T-cell (primary cell): ENCODE measurements around the gene ZCCHC14. TPM values are rescaled to one million over a fixed set of nuclear protein-coding genes. Genes with fewer than 3 reads are reported as not detected.
A peak's percentile ranks its signal among the peaks of the same experiment; 100 is the strongest.

Experiments
- ATAC-seq, 4 experiments: fragments of 200-7000 bp in 3 of 4; fragments of 150-1000 bp in 1 of 4; cut with Tn5 transposase; replicated peaks in 1 of 4; 1 replicate in 3 of 4; 2 replicates in 1 of 4; pipeline ENCODE4 v1.10.0; 2021; ENCODE audit warnings: moderate library complexity in 3 of 4, mild to moderate bottlenecking in 2 of 4, moderate number of reproducible peaks in 1 of 4
- CTCF ChIA-PET, 2 donors: fragments of 300-600 bp; sonication (Branson Sonifier 250); formaldehyde crosslinking; loops; one replicate each; lab custom pipeline; 2022; ENCODE audit warnings: antibody characterized with exemption in 2 of 2; lab: Charles Lee
- POLR2A ChIA-PET, 2 donors: fragments of 300-600 bp; sonication (Branson Sonifier 250); formaldehyde crosslinking; loops; one replicate each; lab custom pipeline; 2022; ENCODE audit warnings: antibody characterized with exemption in 2 of 2; lab: Charles Lee
- DNase-seq, 35 experiments: peaks; one replicate each; pipeline versions ENCODE4 v3.0.0 to v3.0.0-alpha.2; 2013 to 2023
- H3K27ac ChIP-seq: one replicate; pipeline ENCODE4 v1.5.1; 2013; ENCODE audit warnings: low read length
- H3K27me3 ChIP-seq, 2 experiments: replicated peaks in 1 of 2; 1 replicate in 1 of 2; 2 replicates in 1 of 2; pipeline versions ENCODE4 v1.6.1 to v1.7.0; 2013; ENCODE audit warnings: low read length in 1 of 2, mixed read lengths in 1 of 2; ENCODE audit not compliant: control insufficient read depth in 2 of 2, insufficient read depth in 2 of 2; ENCODE audit errors: extremely low read depth in 1 of 2
- H3K36me3 ChIP-seq, 2 donors: 1 replicate in 1 of 2; 2 replicates in 1 of 2; pipeline versions ENCODE4 v1.6.1 to v1.7.0; 2013; ENCODE audit warnings: low read length in 1 of 2; ENCODE audit not compliant: control insufficient read depth in 2 of 2, insufficient read depth in 1 of 2; ENCODE audit errors: extremely low read depth in 1 of 2
- H3K4me1 ChIP-seq, 2 experiments: 1 replicate in 1 of 2; 2 replicates in 1 of 2; pipeline versions ENCODE4 v1.6.1 to v1.7.0; 2013; ENCODE audit warnings: low read length in 2 of 2, mixed read lengths in 1 of 2; ENCODE audit not compliant: insufficient read depth in 2 of 2, control insufficient read depth in 1 of 2; ENCODE audit errors: extremely low read depth in 1 of 2
- H3K4me3 ChIP-seq, 2 donors: 1 replicate in 1 of 2; 2 replicates in 1 of 2; pipeline versions ENCODE4 v1.5.1 to v1.7.0; 2013; ENCODE audit warnings: mild to moderate bottlenecking in 2 of 2, low read length in 1 of 2, moderate library complexity in 1 of 2; ENCODE audit not compliant: control insufficient read depth in 1 of 2; ENCODE audit errors: extremely low read depth in 1 of 2
- H3K9me3 ChIP-seq: 2 replicates; pipeline ENCODE4 v1.7.0; 2013
- H3K27ac Mint-ChIP-seq, 2 donors: one replicate each; pipeline ENCODE4 v1.8.0; 2020 to 2021; ENCODE audit warnings: mild to moderate bottlenecking in 2 of 2, mixed read lengths in 2 of 2
- H3K27me3 Mint-ChIP-seq, 2 donors: one replicate each; pipeline ENCODE4 v1.8.0; 2021 to 2022; ENCODE audit warnings: mixed read lengths in 2 of 2
- H3K36me3 Mint-ChIP-seq: one replicate; pipeline ENCODE4 v1.8.0; 2021; ENCODE audit warnings: mixed read lengths
- H3K4me1 Mint-ChIP-seq, 3 donors: one replicate each; pipeline ENCODE4 v1.8.0; 2020 to 2022; ENCODE audit warnings: mixed read lengths in 3 of 3, mild to moderate bottlenecking in 1 of 3
- H3K4me3 Mint-ChIP-seq, 3 donors: one replicate each; pipeline ENCODE4 v1.8.0; 2020 to 2022; ENCODE audit warnings: mild to moderate bottlenecking in 3 of 3, mixed read lengths in 3 of 3, moderate library complexity in 3 of 3
- H3K9me3 Mint-ChIP-seq, 3 donors: one replicate each; pipeline ENCODE4 v1.8.0; 2020 to 2022; ENCODE audit warnings: mixed read lengths in 3 of 3
- WGBS: methylation state at CpG from one replicate; pipeline ENCODE4 v1.1.5; 2013; ENCODE audit warnings: missing lambda C conversion rate; ENCODE audit not compliant: insufficient coverage; 5-methylcytosine and 5-hydroxymethylcytosine counted together
- total RNA-seq, 35 experiments: library from RNA in 6 of 35; stranded (reverse) in 6 of 35; fragments of 120-200 nt in 1 of 35; gene quantifications; one replicate each; pipeline versions ENCODE4 v1.2.1 to v1.2.4 and lab custom pipeline; 2013 to 2026

ZCCHC14 gene
- total RNA-seq, 5 donors from 2014 or later (not counting 1 experiment from before 2014, with no cell fraction given), result 23.7 to 32.6 (median 27.3) TPM

DNA sequence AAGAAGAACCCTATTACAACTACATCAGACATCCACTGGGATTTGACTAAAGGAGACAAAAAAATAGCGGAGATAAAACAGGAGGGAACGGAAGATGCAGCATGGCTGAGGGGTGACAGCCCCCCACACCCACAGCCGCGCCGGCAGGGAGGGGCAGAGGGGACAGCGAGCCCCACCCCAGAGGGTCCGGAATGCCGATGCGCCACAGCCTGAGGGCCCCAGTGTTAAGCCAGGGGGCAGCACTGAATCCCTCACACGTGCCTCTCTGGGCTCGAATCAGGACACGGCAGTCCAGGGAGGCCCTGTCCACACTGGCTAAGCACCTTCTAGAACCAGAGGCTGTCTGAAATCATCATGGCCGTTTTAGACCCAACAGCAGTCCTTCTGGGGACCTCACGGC, 81.9 kb downstream of the ZCCHC14 start:
- Mint-ChIP-seq H3K27me3 (no peaks in the 10 kb centered on the region), H3K4me1 (peaks cover 0 to 6% (median 3%) of the 10 kb centered on the region in 3 donors), H3K9me3 (no peaks in the 10 kb centered on the region), H3K27ac (no peak overlapping the region), H3K4me3 (no peak overlapping the region), H3K36me3 (peaks cover 50% of the 10 kb centered on the region)
- WGBS, result 95% methylated on average over 12 of the region's 14 CpGs
- Histone ChIP-seq H3K4me1 (no peaks in the 10 kb centered on the region), H3K27me3 (no peaks in the 10 kb centered on the region), H3K9me3 (no peaks in the 10 kb centered on the region), H3K36me3 (peaks cover 12 to 42% of the 10 kb centered on the region in 2 donors), H3K27ac (no peak overlapping the region), H3K4me3 (no peak overlapping the region)
- POLR2A ChIA-PET, result no interaction called here
- DNase-seq, result no peak
- no peak for ATAC-seq
- CTCF ChIA-PET, result no interaction called here

DNA sequence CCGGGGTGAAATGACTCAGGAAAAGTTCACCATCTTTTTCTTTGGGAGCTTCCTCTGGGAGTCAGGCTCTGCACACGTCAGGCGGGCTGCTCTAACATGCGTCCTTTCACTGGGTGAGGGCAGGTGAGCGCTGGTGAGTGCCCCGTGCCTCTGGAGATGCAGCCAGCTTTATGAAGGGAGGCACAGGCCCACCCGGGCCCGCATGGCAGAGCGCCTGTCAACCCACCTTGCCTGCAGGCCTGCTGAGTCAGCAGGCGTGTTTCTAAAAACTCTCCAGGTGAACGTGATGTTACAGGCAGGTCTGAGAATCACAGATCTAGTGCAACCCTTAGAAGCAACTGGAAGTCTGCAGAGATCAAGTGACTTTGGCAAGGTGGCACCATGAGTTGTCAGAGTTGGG, 82.3 kb downstream of the ZCCHC14 start:
- Histone ChIP-seq H3K36me3 (peaks cover 10 to 42% of the 10 kb centered on the region in 2 donors), H3K4me1 (no peaks in the 10 kb centered on the region), H3K4me3 (no peak overlapping the region), H3K27me3 (no peaks in the 10 kb centered on the region), H3K27ac (no peak overlapping the region), H3K9me3 (no peaks in the 10 kb centered on the region)
- Mint-ChIP-seq H3K36me3 (peaks cover 47% of the 10 kb centered on the region), H3K4me3 (no peak overlapping the region), H3K27ac (no peak overlapping the region), H3K4me1 (peaks cover 0 to 6% (median 3%) of the 10 kb centered on the region in 3 donors), H3K27me3 (no peaks in the 10 kb centered on the region), H3K9me3 (no peaks in the 10 kb centered on the region)
- ChIA-PET POLR2A (no interaction called here), CTCF (interaction anchor here in 1 of 2 donors (0.6 kb wide), 1 partner anchor 223 kb away, joined by 3 read pairs; no protein-coding TSS in a partner anchor)
- ATAC-seq (no peak), DNase-seq (no peak)
- WGBS, result 94% methylated on average over 11 of the region's 11 CpGs

DNA sequence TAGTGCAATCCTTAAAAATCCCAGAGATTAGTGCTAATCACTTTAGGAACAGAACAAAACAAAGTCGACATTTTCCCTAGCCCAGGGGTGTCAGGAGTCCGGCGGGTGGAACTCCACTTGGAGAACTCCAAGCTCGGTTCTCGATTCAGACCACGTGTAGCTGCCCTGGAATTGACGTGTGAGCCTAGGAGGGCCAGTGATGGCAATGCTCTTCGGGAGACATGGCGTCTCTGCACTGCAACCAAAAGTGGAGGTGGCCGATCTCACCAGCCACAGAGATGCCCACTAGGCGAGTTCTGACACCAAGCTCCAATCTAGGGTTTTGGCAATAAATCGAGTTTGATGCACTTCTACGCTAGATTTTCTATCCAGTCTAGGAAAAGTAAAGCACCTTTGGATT, 83.0 kb downstream of the ZCCHC14 start:
- peaks cover 0 to 6% (median 3%) of the 10 kb centered on the region in 3 donors for H3K4me1 Mint-ChIP-seq
- DNase-seq (no peak), ATAC-seq (no peak)
- H3K27me3 Mint-ChIP-seq, result no peaks in the 10 kb centered on the region
- peaks cover 46% of the 10 kb centered on the region for H3K36me3 Mint-ChIP-seq
- Histone ChIP-seq H3K4me1 (no peaks in the 10 kb centered on the region), H3K4me3 (no peak overlapping the region), H3K27me3 (no peaks in the 10 kb centered on the region), H3K9me3 (no peaks in the 10 kb centered on the region), H3K27ac (no peak overlapping the region), H3K36me3 (peaks cover 9 to 46% of the 10 kb centered on the region in 2 donors)
- ChIA-PET CTCF (interaction anchor here in 1 of 2 donors (0.6 kb wide), 1 partner anchor 224 kb away, joined by 3 read pairs; no protein-coding TSS in a partner anchor), POLR2A (no interaction called here)
- no peaks in the 10 kb centered on the region for H3K9me3 Mint-ChIP-seq
- H3K27ac Mint-ChIP-seq, result no peak overlapping the region
- WGBS, result 98% methylated on average over 13 of the region's 13 CpGs
- no peak overlapping the region for H3K4me3 Mint-ChIP-seq

DNA sequence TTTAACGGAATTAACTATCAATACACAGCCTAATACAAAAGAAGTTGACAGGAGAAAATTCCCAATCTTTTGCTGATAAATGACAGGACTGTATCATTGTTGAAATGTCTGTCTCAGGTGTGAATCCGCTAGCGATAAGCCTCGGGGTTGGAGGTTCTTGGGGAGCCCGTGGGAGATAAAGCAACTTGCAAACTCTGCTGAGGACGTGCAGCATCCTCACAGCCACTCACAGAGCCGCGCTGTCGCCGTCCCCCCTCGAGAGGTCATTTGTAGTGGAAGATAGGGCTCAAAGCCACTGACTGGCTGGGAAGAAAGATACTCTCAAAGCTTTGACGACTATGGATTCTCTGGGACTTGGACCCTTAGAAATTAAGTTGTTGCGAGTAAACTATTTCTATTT, 83.7 kb downstream of the ZCCHC14 start:
- no peak overlapping the region for H3K27ac ChIP-seq
- H3K4me1 ChIP-seq, result no peaks in the 10 kb centered on the region
- H3K36me3 Mint-ChIP-seq, result peaks cover 42% of the 10 kb centered on the region
- no peak overlapping the region for H3K4me3 ChIP-seq
- ATAC-seq, result no peak
- DNase-seq, result no peak
- POLR2A ChIA-PET, result no interaction called here
- H3K4me3 Mint-ChIP-seq, result no peak overlapping the region
- H3K9me3 ChIP-seq, result no peaks in the 10 kb centered on the region
- H3K27me3 Mint-ChIP-seq, result no peaks in the 10 kb centered on the region
- H3K36me3 ChIP-seq, result peaks cover 9 to 48% of the 10 kb centered on the region in 2 donors
- H3K4me1 Mint-ChIP-seq, result peaks cover 0 to 6% (median 3%) of the 10 kb centered on the region in 3 donors
- no peak overlapping the region for H3K27ac Mint-ChIP-seq
- 95% methylated on average over 4 of the region's 13 CpGs for WGBS
- CTCF ChIA-PET, result no interaction called here
- no peaks in the 10 kb centered on the region for H3K9me3 Mint-ChIP-seq
- no peaks in the 10 kb centered on the region for H3K27me3 ChIP-seq

DNA sequence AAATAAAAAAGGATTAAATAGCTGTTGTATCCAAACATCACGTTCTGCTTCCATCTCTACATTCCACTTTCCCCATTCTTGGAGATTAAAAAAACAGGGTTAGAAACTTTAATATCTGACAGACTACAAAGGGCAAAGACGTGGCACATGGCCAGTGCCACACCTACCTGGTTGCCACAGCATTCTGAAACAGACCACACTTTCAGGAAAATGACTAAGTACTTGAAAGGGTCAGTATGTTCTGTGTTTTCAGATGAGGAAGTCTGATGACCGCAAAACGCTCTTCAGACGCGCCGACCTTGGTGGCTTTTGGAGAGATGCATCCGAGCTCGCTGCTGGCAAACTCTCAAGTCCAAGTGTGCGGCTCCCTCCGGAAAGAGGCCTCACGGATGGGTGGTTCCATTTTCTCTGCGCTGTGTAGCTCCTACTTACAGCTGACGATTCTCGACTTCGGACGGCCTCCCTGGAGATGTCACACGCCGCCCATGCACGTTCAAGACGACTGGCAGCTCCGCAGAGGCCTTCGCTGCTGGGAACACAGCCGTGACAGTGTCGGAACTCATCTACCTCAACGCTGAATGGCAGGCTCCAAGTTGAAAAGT, 85.2 kb downstream of the ZCCHC14 start:
- no peaks in the 10 kb centered on the region for H3K27me3 ChIP-seq
- H3K27me3 Mint-ChIP-seq, result no peaks in the 10 kb centered on the region
- H3K4me1 ChIP-seq, result no peaks in the 10 kb centered on the region
- no peak overlapping the region for H3K4me3 ChIP-seq
- DNase-seq, result peak in 4 of 35 experiments; percentile 6 to 21 (median 17)
- peak overlapping the region; percentile 19 to 61 for H3K27ac Mint-ChIP-seq
- H3K36me3 ChIP-seq, result peaks cover 9 to 54% of the 10 kb centered on the region in 2 donors
- H3K27ac ChIP-seq, result no peak overlapping the region
- peaks cover 37% of the 10 kb centered on the region for H3K36me3 Mint-ChIP-seq
- no peaks in the 10 kb centered on the region for H3K9me3 Mint-ChIP-seq
- no peaks in the 10 kb centered on the region for H3K9me3 ChIP-seq
- H3K4me3 Mint-ChIP-seq, result no peak overlapping the region
- ChIA-PET POLR2A (no interaction called here), CTCF (interaction anchor here in 1 of 2 donors (0.6 kb wide), 1 partner anchor 13 kb away, joined by 3 read pairs; no protein-coding TSS in a partner anchor)
- WGBS, result 90% methylated on average over 20 of the region's 26 CpGs
- ATAC-seq, result peak in 3 of 4 experiments; percentile 13 to 43 (median 32)
- peaks cover 0 to 6% (median 3%) of the 10 kb centered on the region in 3 donors for H3K4me1 Mint-ChIP-seq

DNA sequence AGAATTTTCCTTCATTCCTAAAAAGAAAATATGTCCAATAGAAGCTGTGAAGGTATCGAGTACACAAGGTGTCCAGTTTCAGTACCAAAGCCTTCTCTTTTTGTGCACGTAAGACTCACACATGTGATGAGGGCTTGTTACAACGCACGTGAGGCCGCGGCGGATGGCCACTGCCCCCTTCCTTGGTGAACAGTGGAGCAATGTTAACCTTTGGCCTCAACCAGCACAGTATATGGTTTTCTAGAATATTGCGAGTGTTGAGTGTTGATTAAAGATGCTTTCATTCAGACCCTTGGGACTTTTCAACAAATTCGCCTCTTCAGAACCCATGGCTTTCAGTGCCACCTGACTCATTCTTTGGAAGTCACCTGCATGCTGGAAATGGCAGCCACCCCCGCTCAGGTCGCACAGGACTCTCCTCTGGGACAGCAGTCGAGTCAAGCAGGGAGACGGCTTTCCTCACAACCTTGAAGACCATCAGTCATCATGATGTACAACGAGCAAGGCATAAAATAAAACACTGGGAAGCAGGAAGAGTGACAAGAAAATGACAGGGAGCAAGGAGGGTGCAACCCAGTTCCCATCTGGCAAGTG, 86.2 kb downstream of the ZCCHC14 start:
- no peaks in the 10 kb centered on the region for H3K4me1 ChIP-seq
- POLR2A ChIA-PET, result no interaction called here
- H3K9me3 ChIP-seq, result no peaks in the 10 kb centered on the region
- CTCF ChIA-PET, result no interaction called here
- 97% methylated on average over 4 of the region's 14 CpGs for WGBS
- H3K4me3 ChIP-seq, result no peak overlapping the region
- ATAC-seq, result no peak
- DNase-seq, result no peak
- no peak overlapping the region for H3K27ac ChIP-seq
- H3K36me3 ChIP-seq, result peaks cover 7 to 49% of the 10 kb centered on the region in 2 donors
- Mint-ChIP-seq H3K27me3 (no peaks in the 10 kb centered on the region), H3K9me3 (no peaks in the 10 kb centered on the region), H3K4me3 (no peak overlapping the region), H3K27ac (no peak overlapping the region), H3K36me3 (peaks cover 36% of the 10 kb centered on the region), H3K4me1 (peaks cover 0 to 6% (median 3%) of the 10 kb centered on the region in 3 donors)
- H3K27me3 ChIP-seq, result no peaks in the 10 kb centered on the region
